ENCODE measurements around the gene GSX1. TPM values are rescaled to one million over a fixed set of nuclear protein-coding genes. Genes with fewer than 3 reads are reported as not detected.

GSX1 gene
- polyA plus RNA-seq, 1 donor from 2014 or later: not detected

DNA sequence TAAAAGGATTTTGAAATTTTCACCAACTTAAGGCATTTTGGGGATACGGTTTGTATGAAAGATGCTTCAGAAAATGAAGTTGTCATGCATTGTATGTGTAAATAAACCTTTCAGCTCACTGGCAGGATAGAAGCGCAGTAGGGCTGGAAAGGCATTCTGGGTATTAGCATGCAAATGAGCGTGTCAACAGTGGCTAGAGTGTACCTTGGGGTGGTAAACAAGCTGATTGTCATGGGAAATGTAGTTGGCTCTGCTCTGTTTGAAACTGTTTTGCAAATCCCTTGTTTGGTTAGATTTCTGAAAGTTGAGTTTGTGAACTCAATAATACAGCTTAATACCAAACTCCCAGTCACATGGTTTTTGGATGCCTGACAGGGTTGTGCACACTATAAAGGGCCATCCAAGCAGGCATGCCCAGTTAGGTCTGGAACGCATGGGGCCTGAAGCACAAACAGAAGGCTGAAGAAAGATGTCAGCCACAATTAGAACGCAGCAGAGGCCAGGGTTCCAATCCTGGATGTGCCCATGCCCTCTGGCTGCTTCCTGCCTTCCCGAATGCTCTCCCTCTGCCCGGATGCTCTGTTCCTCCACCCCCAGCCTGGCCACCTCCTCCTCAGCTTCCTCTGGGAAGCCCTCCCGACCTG lies 14.6 kb downstream of the GSX1 start:
- H3K4me3 ChIP-seq (ENCODE audit: low read length): no peak overlapping the region
- H3F3A ChIP-seq (ENCODE audit: insufficient read depth, low read length, poor library complexity, severe bottlenecking): no peaks in the 10 kb centered on the region
- no peaks in the 10 kb centered on the region for H3K9me2 ChIP-seq (ENCODE audit: insufficient read depth, low read length)
- no peaks in the 10 kb centered on the region for H3K27me3 ChIP-seq (ENCODE audit: insufficient read depth, low read depth, low read length)
- H3K9me3 ChIP-seq (ENCODE audit: low read length): no peaks in the 10 kb centered on the region
- no peaks in the 10 kb centered on the region for H3K79me2 ChIP-seq (replicated peaks; ENCODE audit: insufficient read depth, low read length)
- H2AFZ ChIP-seq (ENCODE audit: low read depth, low read length): no peak overlapping the region
- no peak overlapping the region for H3K9ac ChIP-seq (ENCODE audit: low read length)
- no peaks in the 10 kb centered on the region for H3K36me3 ChIP-seq (ENCODE audit: insufficient read depth, low read length)
- no peak overlapping the region for H3K4me2 ChIP-seq (ENCODE audit: low read length)
- no peaks in the 10 kb centered on the region for H4K20me1 ChIP-seq (ENCODE audit: insufficient read depth)
- TF ChIP-seq SMC3 (conservative IDR thresholded peaks at IDR 0.05; ENCODE audit: poor library complexity) (no peak), EP300 (conservative IDR thresholded peaks at IDR 0.05; ENCODE audit: poor library complexity, severe bottlenecking) (no peak), RAD21 (conservative IDR thresholded peaks at IDR 0.05) (no peak), EZH2 (IDR thresholded peaks at IDR 0.05; ENCODE audit: borderline replicate concordance, insufficient read depth, low read length, poor library complexity, severe bottlenecking) (no peak), POLR2AphosphoS5 (IDR thresholded peaks at IDR 0.05) (no peak), TAF1 (IDR thresholded peaks at IDR 0.05; ENCODE audit: low read depth) (no peak), MXI1 (conservative IDR thresholded peaks at IDR 0.05; ENCODE audit: poor library complexity, severe bottlenecking) (no peak)
- TF ChIP-seq, protein P1, sequence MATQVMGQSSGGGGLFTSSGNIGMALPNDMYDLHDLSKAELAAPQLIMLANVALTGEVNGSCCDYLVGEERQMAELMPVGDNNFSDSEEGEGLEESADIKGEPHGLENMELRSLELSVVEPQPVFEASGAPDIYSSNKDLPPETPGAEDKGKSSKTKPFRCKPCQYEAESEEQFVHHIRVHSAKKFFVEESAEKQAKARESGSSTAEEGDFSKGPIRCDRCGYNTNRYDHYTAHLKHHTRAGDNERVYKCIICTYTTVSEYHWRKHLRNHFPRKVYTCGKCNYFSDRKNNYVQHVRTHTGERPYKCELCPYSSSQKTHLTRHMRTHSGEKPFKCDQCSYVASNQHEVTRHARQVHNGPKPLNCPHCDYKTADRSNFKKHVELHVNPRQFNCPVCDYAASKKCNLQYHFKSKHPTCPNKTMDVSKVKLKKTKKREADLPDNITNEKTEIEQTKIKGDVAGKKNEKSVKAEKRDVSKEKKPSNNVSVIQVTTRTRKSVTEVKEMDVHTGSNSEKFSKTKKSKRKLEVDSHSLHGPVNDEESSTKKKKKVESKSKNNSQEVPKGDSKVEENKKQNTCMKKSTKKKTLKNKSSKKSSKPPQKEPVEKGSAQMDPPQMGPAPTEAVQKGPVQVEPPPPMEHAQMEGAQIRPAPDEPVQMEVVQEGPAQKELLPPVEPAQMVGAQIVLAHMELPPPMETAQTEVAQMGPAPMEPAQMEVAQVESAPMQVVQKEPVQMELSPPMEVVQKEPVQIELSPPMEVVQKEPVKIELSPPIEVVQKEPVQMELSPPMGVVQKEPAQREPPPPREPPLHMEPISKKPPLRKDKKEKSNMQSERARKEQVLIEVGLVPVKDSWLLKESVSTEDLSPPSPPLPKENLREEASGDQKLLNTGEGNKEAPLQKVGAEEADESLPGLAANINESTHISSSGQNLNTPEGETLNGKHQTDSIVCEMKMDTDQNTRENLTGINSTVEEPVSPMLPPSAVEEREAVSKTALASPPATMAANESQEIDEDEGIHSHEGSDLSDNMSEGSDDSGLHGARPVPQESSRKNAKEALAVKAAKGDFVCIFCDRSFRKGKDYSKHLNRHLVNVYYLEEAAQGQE (IDR thresholded peaks at IDR 0.05; ENCODE audit: borderline replicate concordance): no peak
- TF ChIP-seq, protein P2, sequence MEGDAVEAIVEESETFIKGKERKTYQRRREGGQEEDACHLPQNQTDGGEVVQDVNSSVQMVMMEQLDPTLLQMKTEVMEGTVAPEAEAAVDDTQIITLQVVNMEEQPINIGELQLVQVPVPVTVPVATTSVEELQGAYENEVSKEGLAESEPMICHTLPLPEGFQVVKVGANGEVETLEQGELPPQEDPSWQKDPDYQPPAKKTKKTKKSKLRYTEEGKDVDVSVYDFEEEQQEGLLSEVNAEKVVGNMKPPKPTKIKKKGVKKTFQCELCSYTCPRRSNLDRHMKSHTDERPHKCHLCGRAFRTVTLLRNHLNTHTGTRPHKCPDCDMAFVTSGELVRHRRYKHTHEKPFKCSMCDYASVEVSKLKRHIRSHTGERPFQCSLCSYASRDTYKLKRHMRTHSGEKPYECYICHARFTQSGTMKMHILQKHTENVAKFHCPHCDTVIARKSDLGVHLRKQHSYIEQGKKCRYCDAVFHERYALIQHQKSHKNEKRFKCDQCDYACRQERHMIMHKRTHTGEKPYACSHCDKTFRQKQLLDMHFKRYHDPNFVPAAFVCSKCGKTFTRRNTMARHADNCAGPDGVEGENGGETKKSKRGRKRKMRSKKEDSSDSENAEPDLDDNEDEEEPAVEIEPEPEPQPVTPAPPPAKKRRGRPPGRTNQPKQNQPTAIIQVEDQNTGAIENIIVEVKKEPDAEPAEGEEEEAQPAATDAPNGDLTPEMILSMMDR (IDR thresholded peaks at IDR 0.05; ENCODE audit: poor library complexity, severe bottlenecking): no peak
- H3K27ac ChIP-seq (ENCODE audit: low read length): no peak overlapping the region

DNA sequence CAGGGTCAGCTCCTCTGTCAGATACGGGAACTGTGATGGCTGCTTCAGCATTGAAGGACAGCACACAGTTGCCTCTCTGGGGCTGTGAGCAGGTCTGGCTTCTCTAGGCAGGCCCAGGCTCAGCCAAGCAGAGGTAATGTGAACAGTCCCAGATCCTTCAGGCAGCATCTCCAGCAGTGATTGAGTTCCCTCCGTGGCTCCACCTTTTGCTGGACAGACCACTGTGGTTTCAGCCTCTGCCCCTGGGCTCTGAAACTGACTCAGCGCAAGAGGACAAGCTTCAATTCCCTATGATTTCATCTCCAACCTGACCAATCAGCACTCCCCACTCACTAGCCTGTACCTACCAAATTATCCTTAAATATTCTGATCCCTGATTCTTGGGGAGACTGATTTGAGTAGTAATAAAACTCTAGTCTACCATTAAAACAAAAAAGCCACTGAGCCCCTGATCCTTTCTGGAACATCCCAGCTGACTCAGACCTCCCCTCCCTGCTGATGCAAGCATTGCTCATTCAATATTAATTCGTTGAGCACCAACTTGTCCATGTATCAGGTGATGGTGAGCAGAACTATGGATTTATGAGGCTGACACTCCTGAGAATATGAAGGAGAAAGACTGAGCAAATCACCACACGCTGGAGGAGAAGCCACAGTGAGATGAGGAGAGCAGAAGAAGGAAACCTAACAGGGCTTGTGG lies 16.7 kb downstream of the GSX1 start:
- no peak overlapping the region for H3K4me2 ChIP-seq (ENCODE audit: low read length)
- H3K27me3 ChIP-seq (ENCODE audit: insufficient read depth, low read depth, low read length): no peaks in the 10 kb centered on the region
- no peak overlapping the region for H2AFZ ChIP-seq (ENCODE audit: low read depth, low read length)
- H3K79me2 ChIP-seq (replicated peaks; ENCODE audit: insufficient read depth, low read length): no peaks in the 10 kb centered on the region
- no peaks in the 10 kb centered on the region for H4K20me1 ChIP-seq (ENCODE audit: insufficient read depth)
- no peaks in the 10 kb centered on the region for H3K9me3 ChIP-seq (ENCODE audit: low read length)
- TF ChIP-seq POLR2AphosphoS5 (IDR thresholded peaks at IDR 0.05) (no peak), MXI1 (conservative IDR thresholded peaks at IDR 0.05; ENCODE audit: poor library complexity, severe bottlenecking) (no peak), SMC3 (conservative IDR thresholded peaks at IDR 0.05; ENCODE audit: poor library complexity) (no peak), TAF1 (IDR thresholded peaks at IDR 0.05; ENCODE audit: low read depth) (no peak), EZH2 (IDR thresholded peaks at IDR 0.05; ENCODE audit: borderline replicate concordance, insufficient read depth, low read length, poor library complexity, severe bottlenecking) (no peak), RAD21 (conservative IDR thresholded peaks at IDR 0.05) (no peak), EP300 (conservative IDR thresholded peaks at IDR 0.05; ENCODE audit: poor library complexity, severe bottlenecking) (no peak)
- TF ChIP-seq, protein P2 (IDR thresholded peaks at IDR 0.05; ENCODE audit: poor library complexity, severe bottlenecking): no peak
- TF ChIP-seq, protein P1 (IDR thresholded peaks at IDR 0.05; ENCODE audit: borderline replicate concordance): no peak
- no peaks in the 10 kb centered on the region for H3F3A ChIP-seq (ENCODE audit: insufficient read depth, low read length, poor library complexity, severe bottlenecking)
- H3K36me3 ChIP-seq (ENCODE audit: insufficient read depth, low read length): no peaks in the 10 kb centered on the region
- H3K27ac ChIP-seq (ENCODE audit: low read length): no peak overlapping the region
- no peaks in the 10 kb centered on the region for H3K9me2 ChIP-seq (ENCODE audit: insufficient read depth, low read length)
- H3K9ac ChIP-seq (ENCODE audit: low read length): no peak overlapping the region
- no peak overlapping the region for H3K4me3 ChIP-seq (ENCODE audit: low read length)

Measured in neural cell (in vitro differentiated cells).